ENCODE results near the gene CLIP2. TPM values are rescaled to one million over a fixed set of nuclear protein-coding genes. Genes with fewer than 3 reads are reported as not detected.

The CLIP2 gene
- total and polyA plus RNA-seq, 2 donors = 19.7 to 19.9 TPM

- Histone ChIP-seq H3K27ac (ENCODE audit: low read depth) (peak overlapping the region; percentile 84), H3K36me3 (ENCODE audit: insufficient read depth) (no peaks in the 10 kb centered on the region), H3K4me3 (ENCODE audit: low read depth, low read length) (peak overlapping the region; percentile 83), H3K4me1 (ENCODE audit: insufficient read depth) (peaks cover 2% of the 10 kb centered on the region)
- DNase-seq (ENCODE audit: extremely low spot score) = no peak
- WGBS = 3% methylated on average over 57 of the region's 61 CpGs
These were observed 165.1 kb downstream of the CLIP2 start for GRCh38 chr7:74454021-74454924.

- H3K36me3 ChIP-seq (ENCODE audit: insufficient read depth) = no peaks in the 10 kb centered on the region
- 54% methylated on average over 11 of the region's 11 CpGs for WGBS
- peak overlapping the region; percentile 84 for H3K27ac ChIP-seq (ENCODE audit: low read depth)
- peak overlapping the region; percentile 83 for H3K4me3 ChIP-seq (ENCODE audit: low read depth, low read length)
- no peak for DNase-seq (ENCODE audit: extremely low spot score)
- H3K4me1 ChIP-seq (ENCODE audit: insufficient read depth) = peaks cover 2% of the 10 kb centered on the region
These were observed 165.7 kb downstream of the CLIP2 start for GRCh38 chr7:74454925-74455288.

GRCh38 chr7:74455291-74455804 lies 166.1 kb downstream of the CLIP2 start:
- Histone ChIP-seq H3K27ac (ENCODE audit: low read depth) (peak overlapping the region; percentile 44), H3K4me3 (ENCODE audit: low read depth, low read length) (no peak overlapping the region), H3K36me3 (ENCODE audit: insufficient read depth) (no peaks in the 10 kb centered on the region), H3K4me1 (ENCODE audit: insufficient read depth) (peaks cover 2% of the 10 kb centered on the region)
- 60% methylated on average over 13 of the region's 13 CpGs for WGBS
- DNase-seq (ENCODE audit: extremely low spot score) = no peak

Other genes with a start within 250 kb of the CLIP2 start
- 11.2 TPM for gene LIMK1, start 205.6 kb upstream of the CLIP2 start, total RNA-seq
- gene LIMK1, start 205.6 kb upstream of the CLIP2 start, polyA plus RNA-seq = 14.7 TPM
- 199 TPM for gene EIF4H, start 115.1 kb upstream of the CLIP2 start, total RNA-seq
- 292 TPM for gene EIF4H, start 115.1 kb upstream of the CLIP2 start, polyA plus RNA-seq
- gene LAT2, start 79.4 kb upstream of the CLIP2 start, total RNA-seq = 5.1 TPM
- gene LAT2, start 79.4 kb upstream of the CLIP2 start, polyA plus RNA-seq = 9.8 TPM
- 19.5 TPM for gene RFC2, start 35.0 kb upstream of the CLIP2 start, total RNA-seq
- gene RFC2, start 35.0 kb upstream of the CLIP2 start, polyA plus RNA-seq = 22.4 TPM
- gene GTF2IRD1, start 164.5 kb downstream of the CLIP2 start, total RNA-seq = 8.6 TPM
- gene GTF2IRD1, start 164.5 kb downstream of the CLIP2 start, polyA plus RNA-seq = 22.7 TPM

All from urinary bladder (tissue), 4 donors.